Activated T-cell treated with anti-CD3 and anti-CD28 coated beads, Interleukin-2, amount 50 U/mL, for 48 hours (primary cell): ENCODE data around the gene MOB3A.
"Not testable (repeated sequence)": the region's sequence is repeated elsewhere in the genome, so short reads cannot be mapped to it uniquely, and the experiment has no call there.

Experiments
- DNase-seq, 2 experiments: peaks; one replicate each; pipeline ENCODE4 v3.0.0-alpha.2; 2020

The MOB3A gene

GRCh38 chr19:2096034-2096479 is at the start of gene MOB3A:
TSS of gene MOB3A (minus strand) at chr19:2096326. CDS start at chr19:2078560, 17,766 bp downstream.
- no peak for DNase-seq

- no peak for DNase-seq
Observed at GRCh38 chr19:2145831-2146241, 49.7 kb upstream of the MOB3A start.

DNA sequence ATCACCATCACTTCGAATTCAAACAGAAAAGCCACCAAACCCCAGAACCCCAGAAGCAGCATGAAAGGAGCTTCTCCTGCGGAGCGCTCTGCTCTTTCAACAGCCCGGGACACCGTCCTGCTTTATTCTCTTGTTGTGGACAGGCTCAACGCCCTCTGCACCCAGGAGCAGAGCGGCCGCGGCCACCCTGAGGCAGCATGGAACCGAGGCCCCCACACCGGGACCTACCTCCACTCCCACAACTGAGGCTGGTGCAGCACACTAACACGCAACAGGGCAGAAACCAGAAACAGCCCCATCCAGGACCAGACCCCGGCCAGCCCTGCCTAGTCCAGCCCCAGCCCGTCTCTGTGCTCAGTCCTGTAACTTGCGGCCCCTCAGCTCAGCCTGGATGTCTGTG is 48.1 kb upstream of the MOB3A start:
- DNase-seq, result no peak

- DNase-seq, result no peak
Observed at GRCh38 chr19:2142173-2142829, 46.2 kb upstream of the MOB3A start.

DNA sequence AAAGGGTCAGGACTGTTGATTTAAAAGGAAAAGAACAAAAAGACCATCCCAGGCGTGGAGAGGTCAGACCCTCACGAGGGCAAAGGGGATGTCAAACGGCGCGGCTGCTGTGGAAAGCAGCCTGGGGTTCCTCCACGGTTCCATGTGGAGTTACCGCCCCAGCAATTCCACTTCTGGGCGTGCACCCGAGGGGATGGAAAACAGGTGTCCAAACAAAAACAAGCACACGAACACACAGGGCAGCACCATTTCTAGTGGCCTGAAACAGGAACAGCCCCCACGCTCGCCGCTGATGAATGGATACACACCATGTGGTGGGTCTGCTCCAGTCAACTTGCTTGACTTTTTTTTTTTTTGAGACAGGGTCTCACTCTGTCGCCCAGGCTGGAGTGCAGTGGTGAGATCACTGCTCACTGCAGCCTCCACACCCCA is 44.0 kb upstream of the MOB3A start:
- no peak for DNase-seq

GRCh38 chr19:2139385-2140137 is 43.4 kb upstream of the MOB3A start:
- no peak for DNase-seq

DNA sequence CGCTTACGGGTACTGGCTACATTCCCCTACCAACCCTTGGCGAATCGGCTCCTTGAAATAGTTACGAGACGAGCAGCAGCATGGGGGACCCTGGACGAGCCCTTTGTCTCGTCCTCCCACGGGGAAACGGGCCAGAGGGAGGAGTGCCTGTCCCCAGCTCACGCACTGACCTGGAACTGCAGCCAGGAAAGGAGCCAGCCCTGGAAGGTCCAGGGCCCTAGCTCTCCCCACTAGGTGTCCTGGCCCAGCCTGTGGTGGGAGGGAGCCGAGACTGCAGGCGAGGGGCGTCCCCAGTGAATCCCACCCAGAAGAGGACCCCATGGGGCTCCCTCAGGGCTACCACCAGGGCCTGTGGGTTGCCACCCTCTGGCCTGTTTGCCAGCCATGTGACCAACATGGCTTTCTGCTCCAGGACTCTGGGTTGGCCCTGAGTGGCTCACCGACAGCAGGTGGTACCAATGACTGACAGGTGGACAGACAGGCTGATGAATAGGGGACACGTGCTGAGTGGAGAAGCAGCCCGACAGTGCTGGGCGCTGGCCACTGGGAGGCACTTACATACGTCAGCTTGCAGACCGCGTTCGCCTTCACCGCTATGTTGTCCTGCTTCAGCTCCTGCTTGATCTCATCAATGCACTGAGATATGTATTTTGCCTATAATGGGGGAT is 42.1 kb upstream of the MOB3A start:
- no peak for DNase-seq

GRCh38 chr19:2136796-2137195 is 40.7 kb upstream of the MOB3A start:
- DNase-seq, result no peak

DNA sequence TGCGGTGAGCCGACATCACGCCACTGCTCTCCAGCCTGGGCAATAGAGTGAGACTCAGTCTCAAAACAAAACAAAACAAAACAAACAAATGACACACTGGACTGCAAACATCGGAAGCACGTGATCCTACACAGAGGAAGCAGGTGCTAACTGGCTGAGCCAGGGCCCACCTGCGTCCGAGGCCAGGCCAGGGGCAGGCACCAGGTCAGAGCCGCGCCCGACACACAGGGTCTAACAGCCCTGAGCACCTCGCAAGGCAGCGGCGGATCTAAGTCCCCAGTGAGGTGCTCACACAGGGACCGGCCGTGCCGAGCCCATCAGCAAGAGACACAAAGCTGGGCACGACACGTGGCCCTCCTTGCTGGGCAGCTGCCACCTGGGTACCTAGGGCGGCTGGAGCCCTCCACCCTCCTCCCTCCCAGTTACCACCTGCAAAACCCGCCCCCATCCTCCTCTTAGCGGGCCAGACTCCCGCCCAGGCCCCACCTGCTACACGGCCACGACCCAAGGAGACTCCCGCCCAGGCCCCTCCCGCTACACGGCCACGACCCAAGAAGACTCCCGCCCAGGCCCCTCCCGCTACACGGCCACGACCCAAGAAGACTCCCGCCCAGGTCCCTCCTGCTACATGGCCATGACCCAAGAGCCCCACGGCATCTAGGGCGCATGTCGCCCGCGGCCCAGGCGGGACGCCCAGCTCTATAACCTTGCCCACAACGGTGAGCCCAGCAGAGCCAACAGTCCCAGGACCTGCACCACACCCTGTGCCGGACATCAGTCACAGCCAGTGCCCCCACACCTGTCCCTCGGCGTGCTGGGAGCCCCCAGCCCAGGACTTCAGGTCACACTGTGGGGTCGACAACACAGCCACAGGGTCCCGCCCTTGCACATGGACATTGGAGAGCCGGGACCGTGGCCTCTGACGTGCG is 39.6 kb upstream of the MOB3A start:
- DNase-seq, result no peak

DNA sequence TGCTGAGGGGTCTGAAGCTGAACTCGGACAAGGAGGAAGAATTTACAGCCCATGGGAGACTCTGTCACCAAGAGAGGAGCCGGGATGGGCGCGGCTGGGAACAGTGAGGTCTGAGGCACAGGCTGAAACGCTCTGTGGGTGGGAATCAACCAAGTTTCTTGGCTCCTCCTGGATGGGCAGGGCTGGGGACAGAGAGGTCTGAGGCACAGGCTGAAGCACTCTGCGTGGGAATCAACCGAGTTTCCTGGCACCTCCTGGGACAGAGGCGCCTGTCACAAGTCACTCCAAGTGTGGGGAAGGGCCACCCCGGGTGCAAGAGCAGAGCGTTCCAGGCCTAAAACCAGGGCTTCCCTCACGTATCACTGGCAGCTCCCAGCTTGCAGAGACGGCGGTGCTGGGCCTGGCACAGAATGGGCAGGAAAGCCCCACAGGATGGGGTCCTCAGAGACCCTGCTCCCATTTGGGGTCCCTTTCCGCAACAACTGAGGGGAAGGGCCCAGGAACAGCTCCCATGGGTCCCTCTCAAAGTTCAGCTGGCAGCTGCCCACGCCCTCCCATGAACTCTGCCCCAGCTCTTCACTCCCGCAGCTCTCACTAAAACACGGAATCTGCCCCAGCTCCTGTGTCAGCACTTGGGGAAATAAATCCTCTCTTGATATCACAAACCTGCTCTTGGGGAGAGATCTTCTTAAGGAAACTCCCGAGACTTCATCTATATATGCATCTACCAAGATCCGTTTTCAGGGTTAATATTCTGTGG is 36.8 kb upstream of the MOB3A start:
- DNase-seq, result no peak

- DNase-seq, result no peak
Observed at GRCh38 chr19:2132191-2132590, 36.1 kb upstream of the MOB3A start.

- DNase-seq, result not testable (repeated sequence)
Observed at GRCh38 chr19:2131012-2131975, 35.2 kb upstream of the MOB3A start.

DNA sequence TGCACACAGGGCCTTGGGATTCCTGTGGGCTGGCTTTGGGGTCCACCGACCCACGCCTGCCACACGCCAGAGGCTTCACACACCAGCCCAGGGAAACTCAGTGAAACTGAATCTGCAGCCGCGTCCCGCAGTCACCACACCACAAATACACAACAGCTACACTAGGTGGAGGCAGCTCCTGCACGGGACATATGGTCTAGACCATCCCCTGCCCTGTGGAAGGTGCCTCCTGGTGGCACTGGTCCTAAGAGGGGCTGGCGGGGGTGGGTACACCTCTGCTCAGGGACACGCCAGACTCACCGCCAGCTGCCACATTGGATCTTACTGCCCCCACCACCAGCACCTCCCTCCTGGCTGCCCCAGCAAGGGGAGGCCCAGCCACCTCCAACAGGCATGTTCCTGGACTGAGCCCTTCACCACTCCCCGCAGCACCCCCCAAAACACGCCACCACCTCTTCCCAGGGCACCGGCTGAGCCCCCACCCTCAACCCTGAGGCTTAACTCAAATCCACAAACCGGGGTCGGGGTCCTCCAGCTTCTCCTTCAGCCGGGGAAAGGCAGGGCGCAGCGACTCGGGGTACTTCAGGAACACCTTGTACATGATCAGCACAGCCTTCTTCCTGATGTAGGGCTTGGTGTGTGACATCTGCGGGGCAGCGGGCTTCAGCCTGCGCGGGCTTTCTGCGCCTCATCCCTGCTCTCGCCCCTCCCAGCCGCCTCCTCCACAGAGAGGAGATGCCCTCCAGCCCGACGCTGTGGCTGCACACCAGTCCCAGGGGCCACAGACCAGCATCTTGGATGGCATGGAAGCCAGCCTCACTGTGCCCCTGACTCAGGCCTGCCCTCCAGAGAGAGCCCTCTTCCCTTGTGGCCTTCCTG is 34.0 kb upstream of the MOB3A start:
- DNase-seq, result no peak

DNA sequence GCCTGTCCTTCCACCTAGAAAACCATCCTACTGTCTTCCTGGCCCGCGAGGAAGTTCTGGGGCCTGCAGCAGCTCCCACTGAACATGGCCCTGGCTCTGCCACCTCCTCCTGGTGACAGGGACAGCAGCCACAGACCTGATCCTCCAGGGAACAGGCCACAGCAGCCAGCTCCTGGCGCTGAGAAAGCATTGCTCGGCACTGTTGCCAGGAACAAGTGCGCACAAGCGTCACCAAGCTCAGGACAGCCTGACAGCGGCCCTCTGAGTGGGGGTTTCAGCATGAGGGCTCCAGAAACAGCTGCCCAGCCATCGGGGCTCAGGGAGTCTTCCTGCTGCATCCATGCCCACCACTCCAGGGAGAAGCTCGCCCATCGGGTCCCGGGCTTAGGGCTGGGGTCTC is 33.4 kb upstream of the MOB3A start:
- DNase-seq, result no peak

DNA sequence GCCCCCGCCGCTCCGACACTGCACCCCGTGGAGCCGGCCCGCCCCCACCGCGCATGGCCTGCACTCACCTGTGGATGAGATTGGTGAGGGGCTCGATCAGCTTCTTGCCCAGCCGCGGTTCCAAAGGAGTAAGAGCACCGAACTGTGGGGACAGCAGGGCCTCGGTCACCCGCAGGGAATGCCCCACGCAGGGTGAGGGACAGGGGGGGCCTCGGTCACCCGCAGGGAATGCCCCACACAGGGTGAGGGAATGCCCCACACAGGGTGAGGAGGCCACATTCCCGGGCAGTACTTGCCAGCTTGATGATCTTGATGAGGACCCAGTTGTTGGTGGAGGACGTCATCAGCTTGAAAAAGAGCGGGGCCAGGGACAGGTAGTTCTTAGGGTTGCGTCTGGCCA is 32.9 kb upstream of the MOB3A start:
- DNase-seq, result no peak

DNA sequence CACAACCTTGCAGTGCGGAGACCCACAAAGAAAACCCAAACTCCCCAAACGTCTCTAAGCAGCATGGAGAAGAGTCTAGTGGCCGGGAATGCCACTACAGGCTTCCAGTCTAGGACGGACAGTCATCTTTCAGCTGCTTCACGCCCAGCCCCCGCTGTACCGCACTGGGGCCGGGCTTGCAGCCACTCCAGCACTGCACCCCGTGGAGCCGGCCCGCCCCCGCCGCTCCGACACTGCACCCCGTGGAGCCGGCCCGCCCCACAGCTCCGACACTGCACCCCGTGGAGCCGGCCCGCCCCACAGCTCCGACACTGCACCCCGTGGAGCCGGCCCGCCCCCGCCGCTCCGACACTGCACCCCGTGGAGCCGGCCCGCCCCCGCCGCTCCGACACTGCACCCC is 32.1 kb upstream of the MOB3A start:
- DNase-seq, result not testable (repeated sequence)

DNA sequence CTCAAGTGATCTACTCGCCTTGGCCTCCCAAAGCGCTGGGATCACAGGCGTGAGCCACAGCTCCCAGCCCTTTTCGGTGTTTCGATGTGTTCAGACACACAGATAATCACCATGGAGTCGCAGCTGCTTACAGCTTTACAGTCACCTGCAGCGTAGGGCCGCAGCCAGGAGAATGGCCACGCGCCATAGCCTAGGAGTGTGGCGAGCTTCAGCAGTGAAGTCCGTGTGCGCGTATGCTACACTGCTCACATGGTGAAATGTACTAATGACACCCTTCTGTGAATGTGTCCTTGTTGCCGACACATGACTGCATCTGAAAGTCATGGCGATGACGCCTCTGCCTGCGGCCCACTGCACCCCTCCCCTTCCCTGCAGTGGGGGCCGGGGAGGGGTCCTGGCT is 31.6 kb upstream of the MOB3A start:
- DNase-seq, result no peak

DNA sequence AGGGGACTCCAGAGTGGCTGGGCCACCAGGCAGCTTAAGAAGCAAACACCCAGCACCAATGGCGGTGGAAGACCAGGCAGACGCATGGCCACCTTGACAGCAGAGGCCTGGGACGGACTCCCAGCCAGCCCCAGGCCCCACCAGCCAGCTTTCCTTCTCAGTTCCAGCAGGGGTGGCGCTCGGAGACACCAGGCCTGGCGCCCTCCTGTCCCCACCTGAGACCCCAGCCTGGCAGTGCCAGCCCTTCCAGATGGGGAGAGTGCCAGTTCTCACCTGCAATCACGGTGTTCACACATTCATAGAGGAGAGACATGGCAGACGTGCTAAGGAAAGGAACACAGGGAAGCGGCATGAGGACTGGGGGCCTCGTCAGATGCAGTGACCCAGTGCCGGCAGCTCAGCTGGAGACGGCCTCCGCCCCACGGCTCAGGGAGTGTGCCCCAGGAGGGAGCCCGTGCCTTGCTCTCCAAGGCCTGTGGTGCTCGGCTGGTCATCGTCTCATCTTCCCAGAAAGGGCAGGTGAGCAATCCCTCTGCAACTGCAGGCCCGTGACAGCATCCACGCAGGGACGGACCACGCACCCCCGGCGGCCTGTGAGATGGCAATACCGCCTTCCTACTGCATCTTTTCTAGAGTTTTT is 30.9 kb upstream of the MOB3A start:
- no peak for DNase-seq
